Right atrium auricular region (tissue), 2 donors: ENCODE results near the gene ARHGAP45. TPM values are rescaled to one million over a fixed set of nuclear protein-coding genes. Genes with fewer than 3 reads are reported as not detected.
A peak's percentile ranks its signal among the peaks of the same experiment; 100 is the strongest.

Experiments used
- DNase-seq: peaks from one replicate; pipeline ENCODE4 v3.0.0-alpha.2; 2019; ENCODE audit warnings: low spot score
- H3K27ac ChIP-seq, 2 donors: fragments of 200-600 bp; sonication (generic); 1 replicate in 1 of 2; 2 replicates in 1 of 2; pipeline ENCODE4 v1.5.1; 2016 to 2019
- H3K27me3 ChIP-seq, 2 donors: fragments of 200-600 bp; sonication (generic); one replicate each; pipeline versions ENCODE4 v1.5.1 to v1.6.0; 2017 to 2019
- H3K36me3 ChIP-seq: fragments of 200-600 bp; sonication (generic); one replicate; pipeline ENCODE4 v1.5.1; 2016
- H3K4me1 ChIP-seq, 2 donors: fragments of 200-600 bp; sonication (generic); one replicate each; pipeline versions ENCODE4 v1.5.1 to v1.6.0; 2017 to 2019
- H3K4me3 ChIP-seq, 2 donors: fragments of 200-600 bp; sonication (generic); 1 replicate in 1 of 2; 2 replicates in 1 of 2; pipeline ENCODE4 v1.5.1; 2017 to 2019; ENCODE audit warnings: mild to moderate bottlenecking in 1 of 2, moderate library complexity in 1 of 2
- H3K9me3 ChIP-seq, 2 donors: fragments of 200-600 bp; sonication (generic); one replicate each; pipeline ENCODE4 v1.5.1; 2019
- CTCF ChIP-seq, 2 donors: fragments of 200-600 bp; sonication (generic); IDR thresholded peaks; one replicate each; pipeline ENCODE4 v1.5.1; 2019; ENCODE audit warnings: antibody characterized with exemption in 2 of 2
- total RNA-seq, 2 donors: library from RNA; depleted of rRNA; stranded (reverse); fragments of >200 nt; gene quantifications; one replicate each; pipeline ENCODE4 v1.1.0, GENCODE V29; 2016

The ARHGAP45 gene
- total RNA-seq, 2 donors from 2014 or later: 5.2 to 12.8 TPM

- Histone ChIP-seq H3K4me3 (peak overlapping the region; percentile 91 to 98), H3K27ac (peak overlapping the region; percentile 76 to 77), H3K4me1 (peaks cover 0 to 37% of the 10 kb centered on the region in 2 donors), H3K9me3 (no peaks in the 10 kb centered on the region), H3K27me3 (no peaks in the 10 kb centered on the region), H3K36me3 (peaks cover 33% of the 10 kb centered on the region)
- DNase-seq: no peak
- TF ChIP-seq CTCF (IDR thresholded peaks at IDR 0.05): no peak
Observed at GRCh38 chr19:1094655-1094977, 27.6 kb downstream of the ARHGAP45 start.

GRCh38 chr19:1094978-1095701 lies 28.2 kb downstream of the ARHGAP45 start, which contains the start of gene POLR2E:
POLR2E (minus strand) TSS chr19:1095375; CDS start chr19:1095315, 60 bp downstream.
- peak; percentile 99 for DNase-seq
- TF ChIP-seq CTCF (IDR thresholded peaks at IDR 0.05): peak in 1 of 2 donors; percentile 10
- H3K9me3 ChIP-seq: no peaks in the 10 kb centered on the region
- peaks cover 0 to 42% of the 10 kb centered on the region in 2 donors for H3K4me1 ChIP-seq
- H3K36me3 ChIP-seq: peaks cover 28% of the 10 kb centered on the region
- H3K27me3 ChIP-seq: no peaks in the 10 kb centered on the region
- peak within 1 kb of the TSS; percentile 91 to 98 for H3K4me3 ChIP-seq
- peak within 1 kb of the TSS; percentile 76 to 77 for H3K27ac ChIP-seq

- peaks cover 0 to 68% of the 10 kb centered on the region in 2 donors for H3K4me1 ChIP-seq
- H3K27me3 ChIP-seq: no peaks in the 10 kb centered on the region
- peaks cover 7% of the 10 kb centered on the region for H3K36me3 ChIP-seq
- no peaks in the 10 kb centered on the region for H3K9me3 ChIP-seq
- no peak for TF ChIP-seq CTCF (IDR thresholded peaks at IDR 0.05)
- peak overlapping the region in 1 of 2 donors; percentile 16 for H3K27ac ChIP-seq
- no peak overlapping the region for H3K4me3 ChIP-seq
- no peak for DNase-seq
Observed at GRCh38 chr19:1097810-1098176, 30.8 kb downstream of the ARHGAP45 start.

- H3K27me3 ChIP-seq: no peaks in the 10 kb centered on the region
- H3K27ac ChIP-seq: peak overlapping the region; percentile 98 to 99
- H3K9me3 ChIP-seq: no peaks in the 10 kb centered on the region
- no peak for TF ChIP-seq CTCF (IDR thresholded peaks at IDR 0.05)
- H3K4me3 ChIP-seq: no peak overlapping the region
- H3K36me3 ChIP-seq: peaks cover 2% of the 10 kb centered on the region
- DNase-seq: no peak
- H3K4me1 ChIP-seq: peaks cover 0 to 71% of the 10 kb centered on the region in 2 donors
Observed at GRCh38 chr19:1098177-1099051, 31.4 kb downstream of the ARHGAP45 start.

- Histone ChIP-seq H3K27ac (peak overlapping the region; percentile 98 to 99), H3K27me3 (no peaks in the 10 kb centered on the region), H3K9me3 (no peaks in the 10 kb centered on the region), H3K4me1 (peaks cover 0 to 71% of the 10 kb centered on the region in 2 donors), H3K4me3 (peak overlapping the region in 1 of 2 donors; percentile 15), H3K36me3 (peaks cover 4% of the 10 kb centered on the region)
- peak; percentile 83 for DNase-seq
- no peak for TF ChIP-seq CTCF (IDR thresholded peaks at IDR 0.05)
Observed at GRCh38 chr19:1101337-1101698, 34.4 kb downstream of the ARHGAP45 start.
